Body of pancreas (tissue), 4 donors: ENCODE measurements around the gene SLC18A3. TPM values are rescaled to one million over a fixed set of nuclear protein-coding genes. Genes with fewer than 3 reads are reported as not detected.

Source experiments
- ATAC-seq: fragments of 150-250 bp; one replicate; pipeline ENCODE4 v1.9.1; 2016
- DNase-seq, 4 donors: peaks; one replicate each; pipeline ENCODE4 v3.0.0-alpha.2; 2019
- H3K27ac ChIP-seq, 4 donors: fragments of 200-600 bp; sonication (generic); 1 replicate in 3 of 4; 2 replicates in 1 of 4; pipeline versions ENCODE4 v1.5.1 to v1.6.1; 2016 to 2019; ENCODE audit warnings: mild to moderate bottlenecking in 1 of 4, mixed read lengths in 1 of 4, moderate library complexity in 1 of 4
- H3K27me3 ChIP-seq, 2 donors: fragments of 200-600 bp; sonication (generic); one replicate each; pipeline ENCODE4 v1.6.0; 2016; ENCODE audit warnings: mild to moderate bottlenecking in 1 of 2
- H3K36me3 ChIP-seq, 2 donors: fragments of 200-600 bp; sonication (generic); replicated peaks in 1 of 2; 2 replicates each; pipeline ENCODE4 v1.5.1; 2016; ENCODE audit warnings: low read depth in 2 of 2; ENCODE audit not compliant: insufficient read depth in 1 of 2
- H3K4me1 ChIP-seq: fragments of 200-600 bp; sonication (generic); one replicate; pipeline ENCODE4 v1.6.0; 2016
- H3K4me3 ChIP-seq, 2 donors: fragments of 200-600 bp; sonication (generic); 1 replicate in 1 of 2; 2 replicates in 1 of 2; pipeline ENCODE4 v1.5.1; 2016 to 2019
- H3K9me3 ChIP-seq, 3 donors: fragments of 200-600 bp; sonication (generic); 1 replicate in 2 of 3; 2 replicates in 1 of 3; pipeline ENCODE4 v1.5.1; 2016
- POLR2A ChIP-seq, 3 donors: fragments of 450-650 bp; IDR thresholded peaks; one replicate each; pipeline ENCODE4 v1.6.1; 2016; ENCODE audit warnings: antibody characterized with exemption in 3 of 3, mild to moderate bottlenecking in 2 of 3
- WGBS, 2 donors: methylation state at CpG; one replicate each; pipeline ENCODE4 v1.1.5; 2017; 5-methylcytosine and 5-hydroxymethylcytosine counted together
- intact Hi-C: fragments of 100-400 bp; cut with DNase I; formaldehyde crosslinking; loops from one replicate; pipeline ENCODE4 v1.15.1; 2023
- total RNA-seq, 2 donors: library from RNA; depleted of rRNA; stranded (reverse); fragments of >200 nt; gene quantifications; one replicate each; pipeline ENCODE4 v1.1.0, GENCODE V29; 2016
- TF ChIP-seq, protein P1 (sequence below), 7 experiments: fragments of 450-650 bp in 4 of 7; fragments of 200-600 bp in 3 of 7; sonication (generic) in 3 of 7; IDR thresholded peaks; one replicate each; pipeline ENCODE4 v1.5.1; 2016 to 2019; ENCODE audit warnings: antibody characterized with exemption in 7 of 7

Gene SLC18A3
- total RNA-seq, 2 donors from 2014 or later: not detected

DNA sequence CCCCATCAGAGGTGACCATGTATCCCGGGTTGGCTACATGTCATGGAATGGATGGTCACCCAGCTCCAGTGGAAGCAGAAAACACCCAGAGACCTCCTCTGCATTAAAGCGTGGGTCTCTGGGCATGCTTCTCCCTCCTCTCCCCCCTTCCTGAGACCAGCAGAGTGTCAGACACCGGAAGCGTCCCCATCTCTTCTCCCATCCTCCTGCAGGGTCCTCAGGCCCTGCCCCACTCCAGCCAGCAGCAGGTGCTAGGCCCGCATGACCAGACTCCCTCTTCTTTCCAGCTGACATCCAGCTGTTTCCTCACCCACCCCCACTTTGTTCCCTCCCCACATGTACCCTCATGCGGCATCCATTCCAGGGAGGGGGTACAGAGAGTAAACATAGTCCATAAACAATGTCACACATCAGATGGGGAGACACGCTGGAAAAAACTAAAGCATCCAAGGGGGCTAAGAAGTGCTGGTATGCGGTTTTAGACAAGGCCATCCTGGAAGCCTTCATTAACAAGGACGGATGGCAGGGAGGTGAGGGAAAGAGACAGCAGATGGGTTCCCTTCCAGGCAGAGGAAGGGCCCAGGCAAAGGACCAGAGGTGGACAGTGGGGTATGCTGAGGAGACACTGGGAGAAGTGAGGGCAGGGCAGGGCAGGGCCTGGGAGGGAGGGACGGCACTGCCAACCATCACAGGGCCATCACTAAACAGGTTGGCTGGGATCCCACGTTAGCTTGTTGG is 12.5 kb upstream of the SLC18A3 start:
- Histone ChIP-seq H3K9me3 (no peaks in the 10 kb centered on the region), H3K4me3 (no peak overlapping the region), H3K36me3 (no peaks in the 10 kb centered on the region), H3K27me3 (no peaks in the 10 kb centered on the region), H3K27ac (no peak overlapping the region), H3K4me1 (no peaks in the 10 kb centered on the region)
- TF ChIP-seq, protein P1, sequence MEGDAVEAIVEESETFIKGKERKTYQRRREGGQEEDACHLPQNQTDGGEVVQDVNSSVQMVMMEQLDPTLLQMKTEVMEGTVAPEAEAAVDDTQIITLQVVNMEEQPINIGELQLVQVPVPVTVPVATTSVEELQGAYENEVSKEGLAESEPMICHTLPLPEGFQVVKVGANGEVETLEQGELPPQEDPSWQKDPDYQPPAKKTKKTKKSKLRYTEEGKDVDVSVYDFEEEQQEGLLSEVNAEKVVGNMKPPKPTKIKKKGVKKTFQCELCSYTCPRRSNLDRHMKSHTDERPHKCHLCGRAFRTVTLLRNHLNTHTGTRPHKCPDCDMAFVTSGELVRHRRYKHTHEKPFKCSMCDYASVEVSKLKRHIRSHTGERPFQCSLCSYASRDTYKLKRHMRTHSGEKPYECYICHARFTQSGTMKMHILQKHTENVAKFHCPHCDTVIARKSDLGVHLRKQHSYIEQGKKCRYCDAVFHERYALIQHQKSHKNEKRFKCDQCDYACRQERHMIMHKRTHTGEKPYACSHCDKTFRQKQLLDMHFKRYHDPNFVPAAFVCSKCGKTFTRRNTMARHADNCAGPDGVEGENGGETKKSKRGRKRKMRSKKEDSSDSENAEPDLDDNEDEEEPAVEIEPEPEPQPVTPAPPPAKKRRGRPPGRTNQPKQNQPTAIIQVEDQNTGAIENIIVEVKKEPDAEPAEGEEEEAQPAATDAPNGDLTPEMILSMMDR (IDR thresholded peaks at IDR 0.05): no peak
- TF ChIP-seq POLR2A (IDR thresholded peaks at IDR 0.05): no peak
- DNase-seq: no peak
- ATAC-seq: no peak
- intact Hi-C loops: no loop called here
- WGBS, 2 donors: 55 to 57% methylated on average over 11 of the region's 11 CpGs

DNA sequence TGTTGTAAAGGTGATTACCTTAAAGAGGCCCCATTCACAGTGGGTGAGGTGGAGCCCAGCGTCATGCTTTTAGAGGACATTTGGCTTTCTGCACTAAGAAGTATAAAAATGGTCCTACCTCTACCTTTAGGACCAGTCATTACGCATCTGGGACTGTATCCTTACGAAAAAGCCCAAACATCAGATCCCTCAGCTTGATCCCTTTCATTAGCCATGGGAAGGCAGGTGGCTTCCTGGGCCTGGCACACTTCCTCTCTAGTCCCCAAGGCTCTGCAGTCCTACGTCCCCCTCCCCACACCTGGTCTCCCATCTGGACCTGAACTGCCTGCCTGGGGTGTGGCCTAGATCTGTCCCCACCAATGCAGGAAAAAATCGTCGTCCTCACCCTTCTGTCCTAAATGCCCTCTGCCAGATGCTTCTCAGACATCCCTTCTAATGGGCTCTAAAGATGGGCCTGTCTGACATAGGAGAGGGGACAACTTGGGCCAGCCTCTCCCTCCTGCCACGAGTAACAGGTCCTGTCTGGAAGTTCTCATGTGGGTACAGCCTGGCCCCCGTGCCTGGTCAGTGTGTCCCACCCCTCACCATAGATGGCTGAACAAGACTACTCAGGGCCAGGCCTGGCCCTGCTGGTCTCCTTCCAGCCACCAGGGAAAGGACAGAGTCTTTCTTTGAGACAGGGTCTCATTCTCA is 11.8 kb upstream of the SLC18A3 start:
- TF ChIP-seq, protein P1 (IDR thresholded peaks at IDR 0.05): no peak
- no peak for TF ChIP-seq POLR2A (IDR thresholded peaks at IDR 0.05)
- 48 to 59% methylated on average over 6 to 8 of the region's 8 CpGs for WGBS, 2 donors
- Histone ChIP-seq H3K4me1 (no peaks in the 10 kb centered on the region), H3K9me3 (no peaks in the 10 kb centered on the region), H3K27ac (no peak overlapping the region), H3K27me3 (no peaks in the 10 kb centered on the region), H3K4me3 (no peak overlapping the region), H3K36me3 (no peaks in the 10 kb centered on the region)
- intact Hi-C loops: no loop called here
- ATAC-seq: no peak
- DNase-seq: no peak

DNA sequence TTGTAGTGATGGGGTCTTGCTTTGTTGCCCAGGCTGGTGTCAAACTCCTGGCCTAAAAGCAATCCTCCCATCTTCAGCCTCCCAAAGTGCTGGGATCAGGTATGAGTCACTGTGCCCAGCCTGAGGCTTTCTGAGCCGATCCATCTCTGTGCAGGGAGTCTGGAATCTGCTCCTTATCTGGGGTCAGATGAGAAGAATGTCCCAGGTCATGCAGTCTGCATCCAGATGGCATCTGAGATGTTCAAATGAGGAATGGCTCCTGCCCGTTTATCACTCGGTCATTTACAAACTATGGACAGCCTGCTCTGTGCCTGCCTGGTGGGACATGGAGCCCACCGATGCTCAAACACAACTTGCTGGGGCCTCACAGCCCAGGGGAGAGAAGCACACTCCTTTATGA is 11.1 kb upstream of the SLC18A3 start:
- Histone ChIP-seq H3K27ac (no peak overlapping the region), H3K27me3 (no peaks in the 10 kb centered on the region), H3K9me3 (no peaks in the 10 kb centered on the region), H3K4me3 (no peak overlapping the region), H3K36me3 (no peaks in the 10 kb centered on the region), H3K4me1 (no peaks in the 10 kb centered on the region)
- no peak for ATAC-seq
- intact Hi-C loops: no loop called here
- DNase-seq: no peak
- TF ChIP-seq POLR2A (IDR thresholded peaks at IDR 0.05): no peak
- TF ChIP-seq, protein P1 (IDR thresholded peaks at IDR 0.05): no peak
- 32 to 34% methylated on average over 4 of the region's 4 CpGs for WGBS, 2 donors

DNA sequence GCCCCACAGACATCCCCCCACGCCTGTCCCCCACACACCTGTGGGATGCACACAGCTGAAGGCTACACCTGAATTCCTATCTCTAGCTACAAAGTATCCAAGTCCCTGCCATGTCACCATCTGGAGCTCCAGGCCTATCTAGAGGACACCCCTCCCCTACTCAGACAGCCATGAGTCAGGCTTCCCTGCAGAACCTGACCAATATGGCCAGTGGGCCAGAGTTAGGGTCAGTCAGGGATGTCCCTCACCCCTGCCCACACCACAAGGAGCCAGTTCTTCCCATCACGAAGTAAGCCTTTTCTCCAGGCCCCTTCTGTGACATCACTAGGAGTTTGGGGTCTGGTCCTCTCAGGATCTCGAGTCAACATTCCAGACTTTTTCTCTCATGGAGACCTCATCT is 10.6 kb upstream of the SLC18A3 start:
- TF ChIP-seq POLR2A (IDR thresholded peaks at IDR 0.05): no peak
- TF ChIP-seq, protein P1 (IDR thresholded peaks at IDR 0.05): no peak
- Histone ChIP-seq H3K36me3 (no peaks in the 10 kb centered on the region), H3K27me3 (no peaks in the 10 kb centered on the region), H3K4me3 (no peak overlapping the region), H3K9me3 (no peaks in the 10 kb centered on the region), H3K4me1 (no peaks in the 10 kb centered on the region), H3K27ac (no peak overlapping the region)
- 36 to 41% methylated on average over 3 of the region's 3 CpGs for WGBS, 2 donors
- no peak for ATAC-seq
- intact Hi-C loops: no loop called here
- no peak for DNase-seq
